Smooth muscle cell (in vitro differentiated cells): ENCODE data around the gene IMPG2. TPM values are rescaled to one million over a fixed set of nuclear protein-coding genes. Genes with fewer than 3 reads are reported as not detected.

Source experiments
- DNase-seq: peaks from one replicate; lab custom pipeline; 2025; ENCODE audit not compliant: unreplicated experiment; lab: John Stamatoyannopoulos, UW
- H2AFZ ChIP-seq: fragments of 200-600 bp; sonication (generic); 2 replicates; pipeline ENCODE4 v1.6.0; 2016; ENCODE audit warnings: antibody characterized with exemption, low read depth, mild to moderate bottlenecking
- H3F3A ChIP-seq: fragments of 200-600 bp; sonication (generic); 2 replicates; pipeline ENCODE4 v1.6.0; 2017; ENCODE audit warnings: antibody characterized with exemption, low read depth
- H3K27ac ChIP-seq: fragments of 200-600 bp; sonication (generic); 2 replicates; pipeline ENCODE4 v1.5.1; 2016; ENCODE audit warnings: low read depth, mild to moderate bottlenecking
- H3K27me3 ChIP-seq: fragments of 200-600 bp; sonication (generic); 2 replicates; pipeline ENCODE4 v1.6.1; 2016; ENCODE audit warnings: low read depth, mild to moderate bottlenecking
- H3K36me3 ChIP-seq: fragments of 200-600 bp; sonication (generic); 2 replicates; pipeline ENCODE4 v1.5.1; 2016; ENCODE audit warnings: low read depth
- H3K4me1 ChIP-seq: fragments of 200-600 bp; sonication (generic); 2 replicates; pipeline ENCODE4 v1.5.1; 2016; ENCODE audit warnings: low read depth
- H3K4me2 ChIP-seq: fragments of 200-600 bp; sonication (generic); 2 replicates; pipeline ENCODE4 v1.6.0; 2016; ENCODE audit warnings: mild to moderate bottlenecking
- H3K4me3 ChIP-seq: fragments of 200-600 bp; sonication (generic); 2 replicates; pipeline ENCODE4 v1.5.1; 2016; ENCODE audit warnings: mild to moderate bottlenecking
- H3K79me2 ChIP-seq: fragments of 200-600 bp; sonication (generic); 2 replicates; pipeline ENCODE4 v1.6.0; 2016; ENCODE audit warnings: low read depth, mild to moderate bottlenecking
- H3K9ac ChIP-seq: fragments of 200-600 bp; sonication (generic); 2 replicates; pipeline ENCODE4 v1.6.0; 2016; ENCODE audit warnings: low read depth
- H3K9me3 ChIP-seq: fragments of 200-600 bp; sonication (generic); replicated peaks from 2 replicates; pipeline ENCODE4 v1.5.1; 2016; ENCODE audit warnings: low read depth
- H4K20me1 ChIP-seq: fragments of 200-600 bp; sonication (generic); 2 replicates; pipeline ENCODE4 v1.6.0; 2016; ENCODE audit warnings: low read depth
- CTCF ChIP-seq: fragments of 200-600 bp; sonication (generic); IDR thresholded peaks from 2 replicates; pipeline ENCODE4 v1.5.1; 2017; ENCODE audit warnings: borderline replicate concordance, mild to moderate bottlenecking, antibody characterized with exemption; ENCODE audit not compliant: insufficient read depth, poor library complexity, severe bottlenecking
- WGBS: methylation state at CpG from one replicate; pipeline ENCODE4 v1.1.7; 2016; ENCODE audit warnings: low lambda C conversion rate; 5-methylcytosine and 5-hydroxymethylcytosine counted together
- polyA plus RNA-seq: library from polyadenylated mRNA; unstranded; fragments of >200 nt; fragmentation: Nextera tagmentation; extraction: Ambion mirVana; gene quantifications from 2 replicates; pipeline ENCODE4 v1.2.1, GENCODE V29; 2016
- total RNA-seq: library from RNA; depleted of rRNA; stranded (reverse); fragments of >200 nt; gene quantifications from 2 replicates; pipeline ENCODE4 v1.2.3, GENCODE V29; 2014

Gene IMPG2
- total RNA-seq: 0.58 and 0.67 TPM in 2 replicates
- 0.03 TPM in 1 of 2 replicates, not detected in the other for polyA plus RNA-seq

DNA sequence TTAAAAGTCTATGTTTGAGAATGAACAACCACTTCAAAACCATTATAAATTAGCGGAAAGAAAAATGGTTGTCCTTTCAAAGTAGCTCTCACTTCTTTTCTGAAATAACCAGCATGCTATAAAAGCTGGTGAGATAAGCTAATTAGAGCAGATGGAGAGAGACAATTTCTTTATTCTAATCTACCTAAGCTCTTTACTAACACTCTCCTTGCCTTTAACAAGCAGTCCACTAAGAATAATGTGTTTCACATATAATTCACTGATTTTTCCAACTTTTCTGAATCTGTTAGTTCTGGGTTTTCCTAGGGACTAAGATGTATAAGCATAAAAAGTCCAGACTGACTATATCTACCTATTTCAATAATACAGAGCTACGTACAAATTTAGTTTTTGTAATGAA lies at the start of gene IMPG2:
IMPG2 (minus strand) TSS at position 101 of the 400 bp plus-strand sequence. CDS start 203 bp downstream, outside the sequence.
- no peaks in the 10 kb centered on the region for H3K27me3 ChIP-seq
- no peak for TF ChIP-seq CTCF
- H3K79me2 ChIP-seq: no peaks in the 10 kb centered on the region
- H3K9me3 ChIP-seq: no peaks in the 10 kb centered on the region
- H3K9ac ChIP-seq: no peak within 1 kb of the TSS
- H3K36me3 ChIP-seq: no peaks in the 10 kb centered on the region
- H3K27ac ChIP-seq: no peak within 1 kb of the TSS
- no peaks in the 10 kb centered on the region for H3F3A ChIP-seq
- H4K20me1 ChIP-seq: no peaks in the 10 kb centered on the region
- no peak within 1 kb of the TSS for H3K4me3 ChIP-seq
- 99% methylated on average over 2 of the region's 2 CpGs for WGBS
- H2AFZ ChIP-seq: no peak within 1 kb of the TSS
- DNase-seq: no peak
- H3K4me2 ChIP-seq: no peak within 1 kb of the TSS
- H3K4me1 ChIP-seq: peaks cover 7% of the 10 kb centered on the region

DNA sequence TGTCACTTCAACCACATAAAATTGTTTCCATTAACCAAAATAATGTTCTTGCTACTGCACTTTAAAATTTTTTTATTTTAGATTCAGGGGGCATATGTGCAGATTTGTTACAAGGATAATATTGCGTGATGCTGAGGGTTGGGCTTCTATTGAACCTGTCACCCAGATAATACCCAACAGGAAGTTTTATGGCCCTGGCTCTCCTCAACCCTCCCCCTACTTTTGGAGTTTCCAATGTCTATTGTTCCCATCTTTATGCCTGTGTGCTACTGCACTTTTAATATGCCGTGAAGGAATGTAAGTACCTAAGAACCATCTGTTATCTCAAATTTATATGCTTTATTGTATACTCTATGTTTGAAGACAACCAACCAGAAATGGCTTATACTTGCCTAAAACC lies 42.0 kb upstream of the IMPG2 start:
- Histone ChIP-seq H3K9ac (no peak overlapping the region), H3K4me3 (no peak overlapping the region), H3K4me1 (no peaks in the 10 kb centered on the region), H3K79me2 (no peaks in the 10 kb centered on the region), H3F3A (no peaks in the 10 kb centered on the region), H4K20me1 (no peaks in the 10 kb centered on the region), H3K27me3 (no peaks in the 10 kb centered on the region), H2AFZ (no peak overlapping the region), H3K9me3 (no peaks in the 10 kb centered on the region), H3K27ac (no peak overlapping the region), H3K36me3 (peaks cover 12% of the 10 kb centered on the region), H3K4me2 (no peak overlapping the region)
- DNase-seq: no peak
- no peak for TF ChIP-seq CTCF
- 96% methylated on average over 2 of the region's 2 CpGs for WGBS

- H3K4me2 ChIP-seq: no peak overlapping the region
- no peaks in the 10 kb centered on the region for H3K79me2 ChIP-seq
Observed at GRCh38 chr3:101351829-101352228, 31.5 kb upstream of the IMPG2 start.

More at GRCh38 chr3:101351829-101352228, 31.5 kb upstream of the IMPG2 start:
- Histone ChIP-seq H3F3A (no peaks in the 10 kb centered on the region), H3K4me3 (no peak overlapping the region), H3K4me1 (no peaks in the 10 kb centered on the region), H3K9me3 (no peaks in the 10 kb centered on the region), H3K9ac (no peak overlapping the region), H3K27me3 (no peaks in the 10 kb centered on the region), H4K20me1 (no peaks in the 10 kb centered on the region), H3K27ac (no peak overlapping the region), H2AFZ (no peak overlapping the region), H3K36me3 (no peaks in the 10 kb centered on the region)
- TF ChIP-seq CTCF: no peak
- 65% methylated on average over 1 of the region's 1 CpG for WGBS
- DNase-seq: no peak
